Measurements from ENCODE around the gene OR5L1.

DNA sequence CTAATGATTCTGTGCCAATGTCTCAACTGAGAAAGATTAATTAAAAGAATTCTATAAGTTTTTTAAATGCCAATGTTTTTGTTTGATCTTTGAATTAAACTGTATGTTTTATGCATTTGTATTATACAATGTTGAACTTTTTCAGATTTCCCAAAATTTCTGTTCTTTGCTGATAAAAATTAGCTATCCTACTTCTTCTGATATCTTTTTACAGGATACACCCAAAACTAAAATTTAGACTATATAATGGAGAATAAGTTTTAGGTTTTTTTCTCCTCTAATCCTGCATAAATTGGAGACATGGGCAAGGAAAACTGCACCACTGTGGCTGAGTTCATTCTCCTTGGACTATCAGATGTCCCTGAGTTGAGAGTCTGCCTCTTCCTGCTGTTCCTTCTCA, 15.8 kb downstream of the OR5L1 start, which contains the start of gene OR5L2:
- TF ChIP-seq, protein P1, sequence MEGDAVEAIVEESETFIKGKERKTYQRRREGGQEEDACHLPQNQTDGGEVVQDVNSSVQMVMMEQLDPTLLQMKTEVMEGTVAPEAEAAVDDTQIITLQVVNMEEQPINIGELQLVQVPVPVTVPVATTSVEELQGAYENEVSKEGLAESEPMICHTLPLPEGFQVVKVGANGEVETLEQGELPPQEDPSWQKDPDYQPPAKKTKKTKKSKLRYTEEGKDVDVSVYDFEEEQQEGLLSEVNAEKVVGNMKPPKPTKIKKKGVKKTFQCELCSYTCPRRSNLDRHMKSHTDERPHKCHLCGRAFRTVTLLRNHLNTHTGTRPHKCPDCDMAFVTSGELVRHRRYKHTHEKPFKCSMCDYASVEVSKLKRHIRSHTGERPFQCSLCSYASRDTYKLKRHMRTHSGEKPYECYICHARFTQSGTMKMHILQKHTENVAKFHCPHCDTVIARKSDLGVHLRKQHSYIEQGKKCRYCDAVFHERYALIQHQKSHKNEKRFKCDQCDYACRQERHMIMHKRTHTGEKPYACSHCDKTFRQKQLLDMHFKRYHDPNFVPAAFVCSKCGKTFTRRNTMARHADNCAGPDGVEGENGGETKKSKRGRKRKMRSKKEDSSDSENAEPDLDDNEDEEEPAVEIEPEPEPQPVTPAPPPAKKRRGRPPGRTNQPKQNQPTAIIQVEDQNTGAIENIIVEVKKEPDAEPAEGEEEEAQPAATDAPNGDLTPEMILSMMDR (conservative IDR thresholded peaks at IDR 0.05; ENCODE audit: low read length): no peak
- no peak for TF ChIP-seq EZH2phosphoT487 (IDR thresholded peaks at IDR 0.05; ENCODE audit: borderline replicate concordance)
